Adrenal gland (tissue), 12 donors: ENCODE results near the gene LPCAT3. TPM values are rescaled to one million over a fixed set of nuclear protein-coding genes. Genes with fewer than 3 reads are reported as not detected.
A peak's percentile ranks its signal among the peaks of the same experiment; 100 is the strongest.

ENCODE experiments used
- DNase-seq, 7 donors: peaks; one replicate each; pipeline ENCODE4 v3.0.0-alpha.2; 2019 to 2020
- H3K27ac ChIP-seq, 5 donors: fragments of 200-600 bp; sonication (generic) in 4 of 5; 1 replicate in 3 of 5; 2 replicates in 2 of 5; pipeline versions ENCODE4 v1.5.1 to v1.8.0; 2016 to 2020; ENCODE audit warnings: mild to moderate bottlenecking in 1 of 5
- H3K27me3 ChIP-seq: fragments of 200-600 bp; 2 replicates; pipeline ENCODE4 v1.8.0; 2021
- H3K36me3 ChIP-seq, 2 donors: fragments of 200-600 bp; replicated peaks in 1 of 2; 1 replicate in 1 of 2; 2 replicates in 1 of 2; pipeline versions ENCODE4 v1.5.1 to v1.8.0; 2018 to 2022
- H3K4me1 ChIP-seq, 2 donors: fragments of 200-600 bp; replicated peaks in 1 of 2; 1 replicate in 1 of 2; 2 replicates in 1 of 2; pipeline versions ENCODE4 v1.5.1 to v1.8.0; 2018 to 2021
- H3K4me3 ChIP-seq, 4 donors: fragments of 200-600 bp; sonication (generic) in 3 of 4; one replicate each; pipeline ENCODE4 v1.5.1; 2016 to 2018
- H3K9me3 ChIP-seq, 3 donors: fragments of 200-600 bp; sonication (generic) in 1 of 3; replicated peaks in 1 of 3; 1 replicate in 2 of 3; 2 replicates in 1 of 3; pipeline versions ENCODE4 v1.5.1 to v1.8.0; 2016 to 2021
- CTCF ChIP-seq, 6 experiments: fragments of 450-650 bp in 4 of 6; fragments of 200-600 bp in 2 of 6; sonication (generic) in 1 of 6; IDR thresholded peaks; 1 replicate in 5 of 6; 2 replicates in 1 of 6; pipeline versions ENCODE4 v1.5.1 to v1.8.0; 2016 to 2021; ENCODE audit warnings: antibody characterized with exemption in 6 of 6, mild to moderate bottlenecking in 2 of 6, moderate library complexity in 1 of 6
- POLR2A ChIP-seq, 2 donors: fragments of 450-650 bp; IDR thresholded peaks; one replicate each; pipeline ENCODE4 v1.6.1; 2017; ENCODE audit warnings: antibody characterized with exemption in 2 of 2, mild to moderate bottlenecking in 2 of 2, moderate library complexity in 1 of 2
- WGBS, 4 donors: extraction: QIAGEN DNeasy Blood & Tissue Kit in 2 of 4; methylation state at CpG; one replicate each; pipeline versions ENCODE4 v1.1.5 to v1.1.7; 2013 to 2017; 5-methylcytosine and 5-hydroxymethylcytosine counted together
- intact Hi-C, 2 donors: fragments of 100-400 bp; cut with DNase I; formaldehyde crosslinking; loops; one replicate each; pipeline versions ENCODE4 v1.14.1 to v1.15.0; 2022 to 2023
- polyA plus RNA-seq, 3 donors: library from polyadenylated mRNA; stranded (reverse); fragments of 200-250 nt in 2 of 3; fragments of 350-450 nt in 1 of 3; fragmentation: Illumina TruSeq in 1 of 3; extraction: RNeasy Lipid Tissue Mini Kit (QIAGEN cat#74804) in 1 of 3; gene quantifications; one replicate each; pipeline ENCODE4 v1.2.3, GENCODE V29; 2013 to 2014
- total RNA-seq, 9 donors: library from RNA; depleted of rRNA in 4 of 9; stranded (reverse); fragments of >200 nt in 4 of 9; fragments of 120-200 nt in 1 of 9; fragmentation: NEBNext Ultra II Directional in 1 of 9; extraction: Animal tissue kit (Norgen Biotek cat#: 25700) in 1 of 9; gene quantifications; one replicate each; pipeline versions ENCODE4 v1.1.0 to v1.2.4, GENCODE V29; 2013 to 2023
- donor health status: healthy with polysubstance abuse.
- donor health status: Bipolar disorder and iron deficiency.
- donor health status: DM: yes; HTN: yes; CAD: no.
- donor health status: DM: no; HTN: no; CAD: no.
- donor health status: DM: no; HTN: no; CAD: no.
- donor health status: DM: yes; HTN: yes; CAD: no.

LPCAT3 gene
- total and polyA plus RNA-seq, 12 donors: 28.5 to 146 (median 74.0) TPM

GRCh38 chr12:6952863-6953441 is 65.3 kb downstream of the LPCAT3 start:
- peak overlapping the region in 1 of 4 donors; percentile 33 for H3K4me3 ChIP-seq
- peak overlapping the region in 4 of 5 donors; percentile 8 to 83 (median 41) for H3K27ac ChIP-seq
- H3K27me3 ChIP-seq: no peaks in the 10 kb centered on the region
- WGBS, 4 donors: 73 to 93% (median 85%) methylated on average over 8 to 15 of the region's 15 CpGs
- no peaks in the 10 kb centered on the region for H3K36me3 ChIP-seq
- H3K9me3 ChIP-seq: no peaks in the 10 kb centered on the region
- TF ChIP-seq CTCF (IDR thresholded peaks at IDR 0.05) (no peak), POLR2A (IDR thresholded peaks at IDR 0.05) (no peak)
- H3K4me1 ChIP-seq: peaks cover 10 to 26% of the 10 kb centered on the region in 2 donors
- intact Hi-C loops: loop anchor here (10.0 kb wide), 2 partner anchors 78 to 162 kb away; partner anchors contain the start of gene SPSB2 (in 1 of the 2)
- peak in 1 of 7 donors; percentile 13 for DNase-seq

GRCh38 chr12:6952121-6952862 is 66.0 kb downstream of the LPCAT3 start:
- 68 to 75% (median 70%) methylated on average over 4 to 22 of the region's 22 CpGs for WGBS, 4 donors
- Histone ChIP-seq H3K4me1 (peaks cover 10 to 24% of the 10 kb centered on the region in 2 donors), H3K9me3 (no peaks in the 10 kb centered on the region), H3K27me3 (no peaks in the 10 kb centered on the region), H3K4me3 (peak overlapping the region in 1 of 4 donors; percentile 33), H3K36me3 (no peaks in the 10 kb centered on the region), H3K27ac (peak overlapping the region in 3 of 5 donors; percentile 7 to 83 (median 68))
- intact Hi-C loops: loop anchor here (10.0 kb wide), 2 partner anchors 77 to 163 kb away; partner anchors contain the start of gene SPSB2 (in 1 of the 2)
- DNase-seq: peak in 2 of 7 donors; percentile 1 to 15
- TF ChIP-seq POLR2A (IDR thresholded peaks at IDR 0.05) (no peak), CTCF (IDR thresholded peaks at IDR 0.05) (no peak)

GRCh38 chr12:6951551-6952120 is 66.6 kb downstream of the LPCAT3 start:
- peaks cover 14 to 28% of the 10 kb centered on the region in 2 donors for H3K4me1 ChIP-seq
- H3K4me3 ChIP-seq: peak overlapping the region in 1 of 4 donors; percentile 33
- H3K9me3 ChIP-seq: no peaks in the 10 kb centered on the region
- H3K27me3 ChIP-seq: no peaks in the 10 kb centered on the region
- WGBS, 4 donors: 72 to 79% (median 77%) methylated on average over 12 to 20 of the region's 20 CpGs
- DNase-seq: peak in 1 of 7 donors; percentile 1
- H3K27ac ChIP-seq: peak overlapping the region in 4 of 5 donors; percentile 43 to 83 (median 57)
- TF ChIP-seq CTCF (IDR thresholded peaks at IDR 0.05) (no peak), POLR2A (IDR thresholded peaks at IDR 0.05) (no peak)
- intact Hi-C loops: loop anchor here (10.0 kb wide), 2 partner anchors 77 to 163 kb away; partner anchors contain the start of gene SPSB2 (in 1 of the 2)
- no peaks in the 10 kb centered on the region for H3K36me3 ChIP-seq
